Muscle of arm (tissue), 12 donors: Measurements from ENCODE around the gene ORAI1. TPM values are rescaled to one million over a fixed set of nuclear protein-coding genes. Genes with fewer than 3 reads are reported as not detected.
"Not testable (repeated sequence)": the region's sequence is repeated elsewhere in the genome, so short reads cannot be mapped to it uniquely, and the experiment has no call there.

Experiments used
- DNase-seq: peaks from one replicate; pipeline ENCODE4 v3.0.0-alpha.2; 2013
- polyA plus RNA-seq, 12 donors: library from polyadenylated mRNA; unstranded; fragments of 120-200 nt; gene quantifications; one replicate each; pipeline ENCODE4 v1.2.1, GENCODE V29; 2013; ENCODE audit not compliant: insufficient read length in 12 of 12

ORAI1 gene
- polyA plus RNA-seq, 12 donors, result 24.7 to 58.2 (median 31.6) TPM; not detected in 1

DNA sequence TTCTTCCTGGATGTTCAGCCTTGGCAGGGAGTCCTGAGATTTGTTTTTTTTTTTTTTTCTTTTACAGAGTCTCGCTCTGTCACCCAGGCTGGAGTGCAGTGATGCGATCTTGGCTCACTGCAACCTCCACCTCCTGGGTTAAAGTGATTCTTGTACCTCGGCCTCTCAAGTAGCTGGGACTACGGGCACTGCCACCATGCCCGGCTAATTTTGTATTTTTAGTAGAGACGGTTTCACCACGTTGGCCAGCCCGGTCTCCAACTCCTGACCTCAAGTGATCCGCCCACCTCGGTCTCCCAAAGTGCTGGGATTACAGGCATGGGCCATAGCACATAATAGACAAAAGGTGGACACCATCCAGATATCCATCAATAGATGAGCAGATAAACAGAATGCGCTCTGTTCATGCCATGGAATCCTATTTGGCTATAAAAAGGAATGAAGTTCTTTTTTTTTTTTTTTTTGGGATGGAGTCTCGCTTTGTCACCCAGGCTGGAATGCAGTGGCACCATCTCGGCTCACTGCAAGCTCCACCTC is 53.4 kb downstream of the ORAI1 start:
- DNase-seq, result not testable (repeated sequence)

DNA sequence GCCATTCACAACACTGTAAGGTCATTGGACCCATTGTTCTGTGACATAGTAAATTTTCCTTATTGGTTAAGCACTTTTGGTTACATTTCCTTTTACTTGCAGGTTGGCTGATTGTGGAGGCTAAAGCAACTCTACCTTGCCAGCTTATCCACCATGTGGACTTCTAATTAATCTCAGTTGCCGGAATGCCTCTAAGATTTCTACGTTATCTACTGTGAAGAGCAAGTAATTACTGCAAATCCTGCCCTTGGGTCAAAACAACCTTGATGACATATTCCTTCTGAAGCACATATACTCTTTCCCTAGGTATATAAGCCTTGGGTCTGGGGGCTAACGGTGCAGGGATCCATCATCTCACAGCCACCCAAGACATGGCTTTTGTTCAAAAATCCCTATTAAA is 62.6 kb downstream of the ORAI1 start:
- DNase-seq, result no peak

DNA sequence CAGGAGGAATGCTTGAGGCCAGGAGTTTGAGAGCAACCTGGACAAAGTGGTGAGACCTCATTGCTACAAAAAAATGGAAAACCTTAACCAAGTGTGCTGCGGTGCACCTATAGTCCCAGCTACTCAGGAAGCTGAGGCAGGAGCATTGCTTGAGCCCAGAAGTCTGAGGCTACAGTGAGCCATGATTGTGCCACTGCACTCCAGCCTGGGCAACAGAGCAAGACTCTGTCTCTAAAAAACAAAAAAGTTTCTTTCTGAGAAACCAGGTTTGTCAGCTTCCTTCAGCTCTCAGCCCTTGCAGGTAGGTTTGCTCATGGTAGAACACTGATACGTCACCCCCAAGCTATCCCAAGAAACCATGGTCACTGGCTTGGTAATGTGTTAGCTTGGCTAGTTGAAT is 63.1 kb downstream of the ORAI1 start:
- DNase-seq, result no peak

Other genes with a start within 250 kb of the ORAI1 start
- gene RNF34, start 226.4 kb upstream of the ORAI1 start, polyA plus RNA-seq, result 10 to 100 TPM in 11 of 12 donors, not detected in 1; 23.9 to 35.1 (median 28.4) TPM
- gene KDM2B, start 45.5 kb upstream of the ORAI1 start, polyA plus RNA-seq, result 10 to 100 TPM in 11 of 12 donors, not detected in 1; 14.0 to 39.3 (median 24.8) TPM
- 1 to 10 TPM in 1 of 12 donors, under 1 TPM in 9, not detected in 2; 0.08 to 2.2 (median 0.27) TPM for gene MORN3, start 43.1 kb downstream of the ORAI1 start, polyA plus RNA-seq
- 10 to 100 TPM in 11 of 12 donors, not detected in 1; 11.1 to 29.8 (median 19.1) TPM for gene TMEM120B, start 86.2 kb downstream of the ORAI1 start, polyA plus RNA-seq
- gene RHOF, start 167.2 kb downstream of the ORAI1 start, polyA plus RNA-seq, result 10 to 100 TPM in 1 of 12 donors, 1 to 10 TPM in 9, under 1 TPM in 1, not detected in 1; 0.43 to 23.3 (median 1.6) TPM
- 10 to 100 TPM in 3 of 12 donors, 1 to 10 TPM in 8, not detected in 1; 6.7 to 20.2 (median 8.1) TPM for gene SETD1B, start 177.5 kb downstream of the ORAI1 start, polyA plus RNA-seq
- gene HPD, start 232.3 kb downstream of the ORAI1 start, polyA plus RNA-seq, result under 1 TPM in 5 of 12 donors, not detected in 7; 0.13 to 0.67 (median 0.22) TPM